ENCODE measurements around the gene WNT7B. TPM values are rescaled to one million over a fixed set of nuclear protein-coding genes. Genes with fewer than 3 reads are reported as not detected.

Gene WNT7B
- total RNA-seq, 4 donors from 2014 or later: 0.41 TPM; not detected in 3

DNA sequence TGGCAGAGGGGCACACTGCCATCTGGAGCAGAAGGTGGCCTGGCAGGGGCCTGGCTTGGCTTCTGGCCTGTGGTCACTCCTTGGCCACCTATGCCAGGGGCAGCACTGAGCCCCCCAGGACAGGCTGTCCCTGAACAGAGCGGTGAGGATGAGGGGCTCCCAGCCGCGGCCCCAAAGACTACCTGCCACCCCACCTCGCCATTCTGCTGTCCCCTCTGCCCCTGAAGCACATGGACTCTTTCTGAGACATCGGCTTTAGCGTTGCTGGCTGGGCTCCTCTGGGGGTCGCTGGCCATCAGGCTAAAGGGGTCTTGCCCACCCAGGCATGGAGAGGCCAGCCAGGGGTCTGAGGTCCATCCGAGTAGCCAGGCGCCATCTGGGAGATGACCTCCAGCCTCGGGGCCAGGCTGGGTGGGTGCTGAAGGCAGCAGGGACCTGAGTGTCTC is 87.8 kb downstream of the WNT7B start:
- Histone ChIP-seq H3K4me1 (no peaks in the 10 kb centered on the region), H3K36me3 (no peaks in the 10 kb centered on the region), H3K4me3 (no peak overlapping the region), H3K27me3 (peaks cover 0 to 15% of the 10 kb centered on the region in 2 donors), H3K9me3 (no peaks in the 10 kb centered on the region), H3K27ac (no peak overlapping the region)
- intact Hi-C loops (cut with DNase I; ENCODE audit: low total_unique reads): no loop called here
- no peak for TF ChIP-seq POLR2A (IDR thresholded peaks at IDR 0.05)
- TF ChIP-seq, protein P1, sequence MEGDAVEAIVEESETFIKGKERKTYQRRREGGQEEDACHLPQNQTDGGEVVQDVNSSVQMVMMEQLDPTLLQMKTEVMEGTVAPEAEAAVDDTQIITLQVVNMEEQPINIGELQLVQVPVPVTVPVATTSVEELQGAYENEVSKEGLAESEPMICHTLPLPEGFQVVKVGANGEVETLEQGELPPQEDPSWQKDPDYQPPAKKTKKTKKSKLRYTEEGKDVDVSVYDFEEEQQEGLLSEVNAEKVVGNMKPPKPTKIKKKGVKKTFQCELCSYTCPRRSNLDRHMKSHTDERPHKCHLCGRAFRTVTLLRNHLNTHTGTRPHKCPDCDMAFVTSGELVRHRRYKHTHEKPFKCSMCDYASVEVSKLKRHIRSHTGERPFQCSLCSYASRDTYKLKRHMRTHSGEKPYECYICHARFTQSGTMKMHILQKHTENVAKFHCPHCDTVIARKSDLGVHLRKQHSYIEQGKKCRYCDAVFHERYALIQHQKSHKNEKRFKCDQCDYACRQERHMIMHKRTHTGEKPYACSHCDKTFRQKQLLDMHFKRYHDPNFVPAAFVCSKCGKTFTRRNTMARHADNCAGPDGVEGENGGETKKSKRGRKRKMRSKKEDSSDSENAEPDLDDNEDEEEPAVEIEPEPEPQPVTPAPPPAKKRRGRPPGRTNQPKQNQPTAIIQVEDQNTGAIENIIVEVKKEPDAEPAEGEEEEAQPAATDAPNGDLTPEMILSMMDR (IDR thresholded peaks at IDR 0.05): no peak
- DNase-seq: no peak

DNA sequence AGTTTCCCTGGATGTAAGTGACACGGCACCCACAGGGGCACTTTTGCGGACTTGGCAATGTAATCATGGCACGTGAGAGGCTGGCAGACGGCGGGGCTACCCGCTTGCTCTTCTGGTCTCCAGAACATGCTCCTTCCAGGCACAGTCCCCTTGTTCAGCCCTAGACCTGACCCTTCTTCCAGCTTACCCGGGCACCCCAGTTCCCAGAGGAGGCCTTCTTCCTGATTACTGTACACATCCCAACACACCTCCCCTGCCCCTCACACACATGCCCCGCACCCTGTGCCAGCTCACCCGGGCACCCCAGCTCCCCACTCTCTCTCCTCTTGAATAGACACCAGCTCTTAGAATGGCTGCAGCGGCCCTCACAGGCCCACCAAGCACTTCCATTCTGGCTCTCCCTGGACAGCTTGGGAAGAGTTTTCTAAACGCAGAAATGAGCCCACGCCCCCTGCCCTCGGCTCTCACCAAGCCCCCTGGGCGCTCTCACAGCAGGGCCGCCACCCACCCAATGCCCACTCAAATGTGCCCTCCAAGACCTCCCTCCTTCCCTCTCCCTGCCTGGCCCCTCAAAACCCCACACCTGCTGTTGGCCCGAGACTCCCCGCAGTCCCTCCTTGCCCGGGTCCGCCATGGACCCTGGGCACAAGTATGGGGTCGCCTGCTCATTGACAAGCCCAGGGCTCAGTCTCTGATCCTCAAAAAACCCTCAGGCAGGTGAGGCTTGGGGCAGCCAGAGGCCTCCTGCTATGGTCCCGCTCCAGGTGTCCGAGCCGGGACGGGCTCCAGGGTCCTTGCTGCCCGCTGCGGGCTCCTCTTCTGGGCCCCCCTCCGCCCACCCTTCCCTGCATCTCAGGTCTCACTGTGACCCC is 88.5 kb downstream of the WNT7B start:
- peaks cover 0 to 10% of the 10 kb centered on the region in 2 donors for H3K27me3 ChIP-seq
- TF ChIP-seq, protein P1 (IDR thresholded peaks at IDR 0.05): no peak
- no peak for TF ChIP-seq POLR2A (IDR thresholded peaks at IDR 0.05)
- H3K27ac ChIP-seq: no peak overlapping the region
- H3K4me3 ChIP-seq: no peak overlapping the region
- H3K4me1 ChIP-seq: no peaks in the 10 kb centered on the region
- H3K36me3 ChIP-seq: no peaks in the 10 kb centered on the region
- intact Hi-C loops (cut with DNase I; ENCODE audit: low total_unique reads): no loop called here
- DNase-seq: no peak
- no peaks in the 10 kb centered on the region for H3K9me3 ChIP-seq

DNA sequence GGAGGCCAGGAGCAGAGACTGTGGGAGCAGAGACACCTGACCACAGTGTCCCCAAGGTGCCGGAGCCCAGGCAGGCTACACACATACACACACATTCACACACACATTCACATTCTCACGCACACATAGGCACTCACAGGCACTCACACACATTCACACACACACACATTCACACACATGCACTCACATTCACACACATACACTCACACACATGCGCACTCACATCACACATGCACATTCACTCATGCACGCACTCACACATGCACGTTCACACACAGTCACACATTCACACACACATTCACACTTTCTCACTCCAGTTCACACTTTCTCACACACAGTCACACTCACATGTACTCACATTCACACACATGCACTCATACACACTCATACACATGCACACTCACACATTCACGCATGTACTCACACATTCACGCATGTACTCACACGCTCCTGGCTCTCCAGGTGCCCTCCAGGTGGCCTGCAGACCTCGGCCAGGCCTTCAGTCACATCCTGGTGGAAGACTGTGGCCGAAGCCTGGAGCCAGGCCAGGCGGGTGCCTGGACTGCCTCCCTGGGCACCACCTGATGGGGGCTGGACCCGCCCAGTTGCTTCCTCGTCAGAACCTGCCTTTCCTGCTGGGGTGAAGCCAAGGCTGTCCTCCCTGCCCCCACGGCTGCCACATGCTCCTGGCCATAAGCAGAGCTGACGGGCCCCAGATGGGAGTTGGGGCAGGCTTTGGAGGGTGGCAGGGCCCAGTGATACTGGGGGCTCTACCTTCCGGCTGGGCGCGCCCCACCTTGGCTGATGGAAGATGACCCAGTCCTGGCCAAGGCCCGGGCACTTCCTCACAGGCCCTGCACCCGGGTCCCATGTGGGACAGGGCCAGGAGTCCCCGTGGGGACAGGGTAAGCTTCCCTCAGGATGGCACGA is 89.5 kb downstream of the WNT7B start:
- DNase-seq: peak in 1 of 2 donors; percentile 2
- peaks cover 0 to 10% of the 10 kb centered on the region in 2 donors for H3K27me3 ChIP-seq

DNA sequence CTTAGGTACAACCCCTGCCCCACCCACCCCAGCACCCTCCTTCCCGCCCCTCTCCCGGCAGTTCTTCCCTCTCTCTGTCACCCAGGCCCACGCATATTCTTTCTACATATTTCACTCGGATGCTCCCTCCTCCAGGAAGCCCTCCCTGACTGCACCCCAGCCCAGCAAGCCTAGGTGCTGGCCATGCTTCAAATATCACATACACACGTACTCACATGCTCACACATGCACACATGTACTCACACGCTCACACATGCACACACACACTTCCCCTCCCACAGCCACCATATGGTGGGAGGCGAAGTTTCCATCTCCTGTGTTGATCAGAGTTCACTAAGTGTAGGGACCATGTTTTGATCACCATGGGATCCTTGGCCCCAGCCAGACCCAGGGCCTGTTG is 90.4 kb downstream of the WNT7B start:
- Histone ChIP-seq H3K27ac (no peak overlapping the region), H3K4me3 (no peak overlapping the region), H3K27me3 (peaks cover 0 to 5% of the 10 kb centered on the region in 2 donors), H3K4me1 (no peaks in the 10 kb centered on the region), H3K9me3 (no peaks in the 10 kb centered on the region), H3K36me3 (no peaks in the 10 kb centered on the region)
- peak in 1 of 2 donors; percentile 8 for DNase-seq
- intact Hi-C loops (cut with DNase I; ENCODE audit: low total_unique reads): no loop called here
- no peak for TF ChIP-seq POLR2A (IDR thresholded peaks at IDR 0.05)
- TF ChIP-seq, protein P1 (IDR thresholded peaks at IDR 0.05): no peak

More for the DNA sequence above, 89.5 kb downstream of the WNT7B start:
- H3K4me1 ChIP-seq: no peaks in the 10 kb centered on the region
- TF ChIP-seq, protein P1 (IDR thresholded peaks at IDR 0.05): no peak
- TF ChIP-seq POLR2A (IDR thresholded peaks at IDR 0.05): no peak
- H3K27ac ChIP-seq: no peak overlapping the region
- H3K4me3 ChIP-seq: no peak overlapping the region
- no peaks in the 10 kb centered on the region for H3K36me3 ChIP-seq
- no peaks in the 10 kb centered on the region for H3K9me3 ChIP-seq
- intact Hi-C loops (cut with DNase I; ENCODE audit: low total_unique reads): no loop called here
